GM21360 (cell line): ENCODE data around the gene ABCB8.
A peak's percentile ranks its signal among the peaks of the same experiment; 100 is the strongest.
"Not testable (repeated sequence)": the region's sequence is repeated elsewhere in the genome, so short reads cannot be mapped to it uniquely, and the experiment has no call there.

Experiments used
- ATAC-seq: cut with Tn5 transposase; IDR thresholded peaks from one replicate; pipeline ENCODE4 v1.9.1; 2021; ENCODE audit warnings: mild to moderate bottlenecking, moderate library complexity; ENCODE audit not compliant: unreplicated experiment

Gene ABCB8

GRCh38 chr7:151013733-151014497 is 14.3 kb upstream of the ABCB8 start:
- peak; percentile 40 for ATAC-seq

- ATAC-seq, result no peak
These were observed 13.3 kb upstream of the ABCB8 start for GRCh38 chr7:151014950-151015349.

GRCh38 chr7:151015967-151016366 is 12.3 kb upstream of the ABCB8 start:
- ATAC-seq, result no peak

GRCh38 chr7:151016505-151016904 is 11.7 kb upstream of the ABCB8 start:
- no peak for ATAC-seq

- ATAC-seq, result no peak
These were observed 11.3 kb upstream of the ABCB8 start for GRCh38 chr7:151016942-151017341.

- no peak for ATAC-seq
These were observed 10.8 kb upstream of the ABCB8 start for GRCh38 chr7:151017370-151017952.

- peak; percentile 54 for ATAC-seq
These were observed 10.3 kb upstream of the ABCB8 start for GRCh38 chr7:151017953-151018420.

- ATAC-seq, result no peak
These were observed 9.7 kb upstream of the ABCB8 start for GRCh38 chr7:151018421-151019129.

- ATAC-seq, result no peak
These were observed 9.2 kb upstream of the ABCB8 start for GRCh38 chr7:151019130-151019447.

- ATAC-seq, result no peak
These were observed 8.0 kb upstream of the ABCB8 start for GRCh38 chr7:151020231-151020630.

GRCh38 chr7:151023232-151023631 is 5.0 kb upstream of the ABCB8 start:
- ATAC-seq, result no peak

GRCh38 chr7:151024435-151025056 is 3.7 kb upstream of the ABCB8 start, which contains the start of gene ATG9B:
Gene ATG9B (minus strand): TSS chr7:151024494. CDS start chr7:151024423, 71 bp downstream.
- no peak for ATAC-seq

GRCh38 chr7:151025924-151026671 is 2.2 kb upstream of the ABCB8 start:
- no peak for ATAC-seq

- ATAC-seq, result not testable (repeated sequence)
These were observed 1.2 kb upstream of the ABCB8 start for GRCh38 chr7:151026771-151027727.

GRCh38 chr7:151027728-151028130 is 521 bp upstream of the ABCB8 start:
- ATAC-seq, result not testable (repeated sequence)

- ATAC-seq, result no peak
These were observed 775 bp downstream of the ABCB8 start for GRCh38 chr7:151028948-151029501.

- no peak for ATAC-seq
These were observed 2.8 kb downstream of the ABCB8 start for GRCh38 chr7:151031011-151031410.

GRCh38 chr7:151032936-151033863 is 5.0 kb downstream of the ABCB8 start:
- no peak for ATAC-seq
